NT2/D1 (cell line): Measurements from ENCODE around the gene SYNDIG1L.
"Not testable (repeated sequence)": the region's sequence is repeated elsewhere in the genome, so short reads cannot be mapped to it uniquely, and the experiment has no call there.

ENCODE experiments used
- SUZ12 ChIP-seq: IDR thresholded peaks from 2 replicates; pipeline ENCODE4 v1.6.1; 2011; ENCODE audit not compliant: insufficient read length, insufficient read depth; ENCODE audit errors: extremely low read depth
- ZNF274 ChIP-seq: IDR thresholded peaks from 2 replicates; pipeline ENCODE4 v1.6.1; 2011; ENCODE audit warnings: mild to moderate bottlenecking, low read depth, low read length

- not testable (repeated sequence) for TF ChIP-seq SUZ12, ZNF274
These were observed 35.5 kb downstream of the SYNDIG1L start for GRCh38 chr14:74390505-74390904.
